Measurements from ENCODE around the gene SLCO4A1. TPM values are rescaled to one million over a fixed set of nuclear protein-coding genes. Genes with fewer than 3 reads are reported as not detected.

The SLCO4A1 gene
- total RNA-seq, 1 donor from 2014 or later: 1.2 TPM

DNA sequence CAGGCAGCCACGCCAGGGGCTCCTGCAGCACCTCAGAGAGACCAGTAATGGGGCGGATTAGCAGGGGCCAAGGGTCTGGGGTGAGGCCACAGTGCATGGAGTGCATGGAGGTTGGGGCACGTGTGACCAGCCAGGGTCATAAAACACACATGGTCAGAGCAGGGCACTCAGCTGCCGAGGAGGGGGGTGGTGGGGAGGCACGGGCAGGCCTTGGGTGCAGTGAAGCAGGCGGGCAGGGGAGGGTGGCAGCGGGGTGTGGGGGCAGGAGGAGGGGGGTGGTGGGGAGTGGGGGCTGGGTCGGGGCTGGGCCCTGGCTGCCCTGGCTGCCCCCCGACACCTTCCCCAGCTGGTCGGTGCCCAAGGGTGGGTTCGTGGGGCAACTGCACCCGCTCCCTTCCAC is 42.7 kb downstream of the SLCO4A1 start:
- Mint-ChIP-seq H3K4me1 (ENCODE audit: unreplicated experiment) (peaks cover 17% of the 10 kb centered on the region), H3K9me3 (ENCODE audit: unreplicated experiment) (peaks cover 9% of the 10 kb centered on the region), H3K36me3 (ENCODE audit: unreplicated experiment) (no peaks in the 10 kb centered on the region), H3K27ac (ENCODE audit: unreplicated experiment) (no peak overlapping the region), H3K27me3 (ENCODE audit: unreplicated experiment) (peaks cover 35% of the 10 kb centered on the region), H3K4me3 (ENCODE audit: unreplicated experiment) (no peak overlapping the region)
- TF ChIP-seq, protein P1, sequence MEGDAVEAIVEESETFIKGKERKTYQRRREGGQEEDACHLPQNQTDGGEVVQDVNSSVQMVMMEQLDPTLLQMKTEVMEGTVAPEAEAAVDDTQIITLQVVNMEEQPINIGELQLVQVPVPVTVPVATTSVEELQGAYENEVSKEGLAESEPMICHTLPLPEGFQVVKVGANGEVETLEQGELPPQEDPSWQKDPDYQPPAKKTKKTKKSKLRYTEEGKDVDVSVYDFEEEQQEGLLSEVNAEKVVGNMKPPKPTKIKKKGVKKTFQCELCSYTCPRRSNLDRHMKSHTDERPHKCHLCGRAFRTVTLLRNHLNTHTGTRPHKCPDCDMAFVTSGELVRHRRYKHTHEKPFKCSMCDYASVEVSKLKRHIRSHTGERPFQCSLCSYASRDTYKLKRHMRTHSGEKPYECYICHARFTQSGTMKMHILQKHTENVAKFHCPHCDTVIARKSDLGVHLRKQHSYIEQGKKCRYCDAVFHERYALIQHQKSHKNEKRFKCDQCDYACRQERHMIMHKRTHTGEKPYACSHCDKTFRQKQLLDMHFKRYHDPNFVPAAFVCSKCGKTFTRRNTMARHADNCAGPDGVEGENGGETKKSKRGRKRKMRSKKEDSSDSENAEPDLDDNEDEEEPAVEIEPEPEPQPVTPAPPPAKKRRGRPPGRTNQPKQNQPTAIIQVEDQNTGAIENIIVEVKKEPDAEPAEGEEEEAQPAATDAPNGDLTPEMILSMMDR (IDR thresholded peaks at IDR 0.05): no peak
- DNase-seq (ENCODE audit: extremely low spot score, unreplicated experiment): no peak

DNA sequence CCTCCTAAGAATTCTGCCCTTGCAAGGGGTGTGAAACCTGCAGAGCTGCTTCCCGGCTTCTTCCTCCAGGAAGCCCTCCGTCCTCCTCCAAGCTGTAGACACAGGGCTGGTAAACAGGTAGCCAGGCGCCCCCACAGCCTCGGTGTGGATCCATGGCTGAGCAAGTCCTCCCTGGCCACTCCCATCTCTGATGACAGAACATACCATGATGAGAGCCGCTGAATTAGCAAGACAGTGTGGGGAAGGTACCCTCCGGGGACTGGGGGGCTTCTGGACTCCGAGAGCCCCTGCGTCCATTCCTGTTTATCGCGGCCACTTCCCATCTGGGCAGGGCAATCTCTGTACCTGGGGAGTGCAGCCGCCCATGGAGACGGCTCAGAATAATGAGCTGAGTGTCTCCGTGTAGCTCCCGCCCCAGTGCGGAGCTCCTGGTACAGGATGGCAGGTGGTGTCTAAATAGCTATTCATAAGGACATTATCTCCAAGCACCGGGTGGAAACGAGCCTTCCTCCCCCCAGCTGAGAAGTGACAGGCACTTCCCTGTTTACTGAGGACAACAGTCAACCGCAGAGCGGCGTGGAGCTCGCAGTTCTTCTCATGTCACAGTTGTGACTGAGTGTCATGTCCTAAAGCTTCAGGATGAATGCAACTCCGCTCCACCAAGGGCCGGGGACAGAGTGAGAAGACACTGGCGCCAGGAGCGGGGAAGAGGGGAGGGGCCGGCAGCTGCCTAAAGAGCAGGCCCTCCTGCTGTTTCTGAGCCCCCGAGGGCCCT is 43.7 kb downstream of the SLCO4A1 start:
- no peak for DNase-seq (ENCODE audit: extremely low spot score, unreplicated experiment)
- TF ChIP-seq, protein P1 (IDR thresholded peaks at IDR 0.05): no peak
- Mint-ChIP-seq H3K36me3 (ENCODE audit: unreplicated experiment) (no peaks in the 10 kb centered on the region), H3K4me1 (ENCODE audit: unreplicated experiment) (peaks cover 21% of the 10 kb centered on the region), H3K9me3 (ENCODE audit: unreplicated experiment) (no peaks in the 10 kb centered on the region), H3K27me3 (ENCODE audit: unreplicated experiment) (peaks cover 27% of the 10 kb centered on the region), H3K4me3 (ENCODE audit: unreplicated experiment) (no peak overlapping the region), H3K27ac (ENCODE audit: unreplicated experiment) (no peak overlapping the region)

DNA sequence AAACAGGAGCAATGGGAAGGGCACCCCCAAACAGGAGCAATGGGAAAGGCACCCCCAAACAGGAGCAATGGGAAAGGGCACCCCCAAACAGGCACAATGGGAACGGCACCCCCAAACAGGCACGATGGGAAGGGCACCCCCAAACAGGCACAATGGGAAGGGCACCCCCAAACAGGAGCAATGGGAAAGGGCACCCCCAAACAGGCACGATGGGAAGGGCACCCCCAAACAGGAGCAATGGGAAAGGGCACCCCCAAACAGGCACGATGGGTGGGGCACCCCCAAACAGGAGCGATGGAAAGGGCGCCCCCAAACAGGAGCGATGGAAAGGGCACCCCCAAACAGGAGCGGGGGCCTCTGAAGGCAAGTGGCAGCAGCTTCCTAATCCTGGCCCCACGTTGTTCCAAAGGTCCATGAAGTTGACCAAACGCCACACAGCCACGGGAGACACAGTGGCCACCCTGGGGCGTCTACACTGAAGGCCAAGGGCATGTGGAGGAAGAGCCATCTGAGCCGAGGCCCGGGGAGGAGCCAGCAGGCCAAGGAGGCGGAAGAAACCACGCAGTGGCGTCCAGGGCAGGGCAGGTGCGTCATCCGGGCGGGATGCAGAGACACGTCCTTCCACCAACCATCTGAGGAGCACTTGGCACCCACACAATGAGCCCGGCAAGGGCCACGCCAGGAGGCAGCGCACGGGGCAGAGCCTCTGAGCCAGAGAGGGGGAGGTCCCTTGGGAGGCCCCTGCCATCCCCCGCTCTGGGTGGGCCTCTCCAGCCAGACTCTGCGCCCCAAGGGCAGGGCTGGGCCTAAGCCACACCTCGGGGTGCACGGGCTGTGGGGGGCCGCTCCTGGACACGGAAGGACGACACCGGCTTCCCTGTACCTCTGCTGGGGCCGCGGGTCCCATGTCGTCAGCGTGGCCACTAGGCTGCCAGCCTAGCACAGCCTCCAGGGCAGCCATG is 44.8 kb downstream of the SLCO4A1 start:
- H3K36me3 Mint-ChIP-seq (ENCODE audit: unreplicated experiment): no peaks in the 10 kb centered on the region
- TF ChIP-seq, protein P1 (IDR thresholded peaks at IDR 0.05): no peak
- no peak for DNase-seq (ENCODE audit: extremely low spot score, unreplicated experiment)
- H3K4me1 Mint-ChIP-seq (ENCODE audit: unreplicated experiment): peaks cover 21% of the 10 kb centered on the region
- H3K27me3 Mint-ChIP-seq (ENCODE audit: unreplicated experiment): peaks cover 19% of the 10 kb centered on the region
- H3K27ac Mint-ChIP-seq (ENCODE audit: unreplicated experiment): no peak overlapping the region
- no peak overlapping the region for H3K4me3 Mint-ChIP-seq (ENCODE audit: unreplicated experiment)
- H3K9me3 Mint-ChIP-seq (ENCODE audit: unreplicated experiment): no peaks in the 10 kb centered on the region

DNA sequence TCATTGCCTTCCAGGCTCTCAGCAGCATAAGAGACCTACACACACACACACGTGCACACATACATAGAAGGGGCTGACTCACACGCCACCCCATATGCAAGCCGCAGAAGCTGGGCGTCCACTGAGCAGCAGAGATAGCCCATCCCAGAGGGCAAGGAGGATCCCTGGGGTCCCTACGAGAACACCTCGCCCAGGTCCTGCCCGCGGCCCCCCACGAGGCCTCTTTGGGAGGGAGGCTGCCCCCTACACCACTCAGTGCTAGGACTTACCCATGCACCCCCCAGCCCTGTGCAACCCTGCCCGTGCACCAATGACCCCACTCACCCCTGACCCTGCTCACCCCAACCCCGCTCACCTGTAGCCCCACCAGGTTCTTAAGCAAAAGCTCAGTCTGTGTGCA is 45.8 kb downstream of the SLCO4A1 start:
- H3K4me3 Mint-ChIP-seq (ENCODE audit: unreplicated experiment): no peak overlapping the region

More for the DNA sequence above, 45.8 kb downstream of the SLCO4A1 start:
- Mint-ChIP-seq H3K27me3 (ENCODE audit: unreplicated experiment) (peaks cover 17% of the 10 kb centered on the region), H3K9me3 (ENCODE audit: unreplicated experiment) (no peaks in the 10 kb centered on the region), H3K36me3 (ENCODE audit: unreplicated experiment) (no peaks in the 10 kb centered on the region), H3K27ac (ENCODE audit: unreplicated experiment) (no peak overlapping the region), H3K4me1 (ENCODE audit: unreplicated experiment) (peaks cover 21% of the 10 kb centered on the region)
- DNase-seq (ENCODE audit: extremely low spot score, unreplicated experiment): no peak
- TF ChIP-seq, protein P1 (IDR thresholded peaks at IDR 0.05): no peak
